SK-MEL-5 (cell line): ENCODE measurements around the gene BEND5. TPM values are rescaled to one million over a fixed set of nuclear protein-coding genes. Genes with fewer than 3 reads are reported as not detected.
A peak's percentile ranks its signal among the peaks of the same experiment; 100 is the strongest.

Experiments used
- DNase-seq: peaks from one replicate; pipeline ENCODE4 v3.0.0-alpha.2; 2016; ENCODE audit warnings: low read depth, low spot score
- in situ Hi-C: cut with HindIII; loops from 2 replicates; pipeline ENCODE4 v1.10.0; 2016; ENCODE audit warnings: low sequenced_read_pairs, high pct_unique_total_duplicates, low pct_unique_long_range_greater_than_20kb
- total RNA-seq: library from RNA; depleted of rRNA; stranded (reverse); fragments of >200 nt; shearing (Covaris generic); gene quantifications from 2 replicates; pipeline ENCODE4 v1.2.3, GENCODE V29; 2014

BEND5 gene
- total RNA-seq, 1 experiment from 2014 or later, result not detected

DNA sequence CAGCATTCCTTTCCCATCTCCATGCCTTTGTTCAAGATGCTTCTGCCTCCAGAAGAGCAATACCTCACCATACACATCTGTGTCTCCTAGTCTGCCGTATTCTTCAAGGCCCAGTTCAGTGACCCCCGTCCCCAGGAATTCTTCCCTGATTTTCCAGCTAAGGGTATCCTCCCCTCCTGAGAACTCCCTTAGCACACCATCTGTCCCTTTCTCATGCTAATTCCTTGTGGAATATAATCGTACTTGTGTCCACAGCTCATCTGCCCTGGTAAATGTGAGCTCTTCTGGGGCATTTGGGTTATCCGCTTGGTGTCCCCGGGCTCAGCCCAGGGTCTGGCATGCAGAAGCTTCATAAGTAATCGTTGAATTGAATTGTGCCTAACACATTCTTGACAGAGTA, 40.9 kb downstream of the BEND5 start:
- in situ Hi-C loops, result no loop called here
- DNase-seq, result no peak

GRCh38 chr1:48730164-48730910, 46.4 kb downstream of the BEND5 start:
- in situ Hi-C loops, result no loop called here

DNA sequence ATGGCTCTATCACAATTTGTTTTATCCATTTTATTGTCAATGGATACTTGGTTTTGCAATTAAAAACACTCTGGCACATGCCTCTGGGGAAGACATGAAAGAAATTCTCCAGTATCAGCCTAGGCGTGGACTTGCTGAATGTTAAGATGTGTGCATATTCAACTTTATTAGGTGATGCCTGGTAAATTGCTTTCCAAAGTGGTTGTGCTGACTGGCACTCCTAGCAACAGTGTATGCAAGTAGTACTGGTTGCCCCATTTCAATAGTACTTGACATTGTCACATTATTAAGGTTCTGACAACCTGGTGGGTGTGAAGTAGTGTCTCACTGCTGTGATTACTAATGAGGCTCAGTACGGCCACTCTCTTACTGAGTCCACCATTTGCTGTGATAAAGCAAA, 48.1 kb downstream of the BEND5 start:
- DNase-seq, result no peak
- in situ Hi-C loops, result no loop called here

More at GRCh38 chr1:48730164-48730910, 46.4 kb downstream of the BEND5 start:
- no peak for DNase-seq

DNA sequence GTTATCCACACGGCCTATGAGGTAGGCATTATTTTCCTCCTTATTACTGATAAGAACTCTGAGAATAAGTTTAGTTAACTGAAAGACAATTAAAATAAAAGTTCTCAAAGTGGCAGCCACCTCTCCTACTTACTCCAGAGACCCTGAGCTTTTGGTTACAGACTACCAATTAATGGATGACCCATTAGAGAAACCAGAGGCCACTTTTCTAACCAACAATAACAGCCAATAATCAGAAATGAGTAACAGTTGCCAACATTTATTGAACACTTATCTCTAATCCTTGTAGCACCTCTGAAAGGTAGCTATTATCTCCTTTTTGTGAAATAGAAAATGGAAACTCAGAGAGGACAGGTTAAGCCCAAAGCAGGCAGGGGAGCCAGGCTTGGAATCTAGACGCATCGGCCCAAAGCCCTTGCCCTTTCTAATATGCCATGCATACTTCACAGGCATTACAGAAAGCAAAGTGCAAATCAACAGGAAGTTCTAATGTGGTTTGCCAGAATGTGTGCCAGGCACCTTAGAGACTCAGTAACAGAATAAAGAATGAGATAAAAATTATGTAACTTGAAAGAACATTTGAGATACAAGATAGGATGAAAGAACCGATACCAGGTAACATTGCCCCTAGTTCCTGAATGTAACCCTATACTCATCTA, 50.0 kb downstream of the BEND5 start:
- no peak for DNase-seq
- in situ Hi-C loops, result no loop called here

GRCh38 chr1:48726139-48726538, 50.6 kb downstream of the BEND5 start:
- no peak for DNase-seq
- in situ Hi-C loops, result no loop called here

DNA sequence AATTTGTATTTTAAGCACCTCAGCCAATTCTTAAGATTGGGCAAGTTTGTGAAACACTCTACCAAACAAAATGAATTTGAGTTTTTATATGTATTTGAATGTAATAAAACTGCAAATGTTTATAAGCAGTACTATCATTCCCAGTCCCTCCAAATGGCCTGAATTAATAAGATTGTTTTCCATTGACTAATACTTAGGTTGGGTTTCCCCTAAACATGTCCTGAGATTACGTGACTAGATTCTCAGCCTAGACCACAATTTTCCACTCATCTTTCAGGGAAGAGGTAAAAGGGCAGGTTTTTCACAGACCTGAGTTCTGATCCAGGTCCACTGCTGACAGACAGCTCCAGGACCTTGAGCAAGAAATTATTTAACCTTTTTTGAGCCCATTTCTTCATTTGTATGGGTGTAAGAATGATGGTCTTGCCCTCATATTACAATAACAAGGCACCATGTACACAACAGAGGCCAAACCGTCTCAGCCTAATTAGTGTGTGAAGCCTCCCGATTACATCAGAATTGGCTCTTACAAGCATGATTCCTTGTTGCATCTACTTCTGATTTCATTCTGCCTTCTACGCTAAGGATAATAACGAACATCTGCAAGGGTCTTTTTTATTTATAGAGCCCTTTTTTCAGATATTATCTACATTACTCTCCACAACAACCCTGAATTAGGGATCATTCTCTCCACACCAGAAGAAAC, 51.2 kb downstream of the BEND5 start:
- in situ Hi-C loops, result no loop called here
- no peak for DNase-seq

GRCh38 chr1:48720929-48721328, 55.8 kb downstream of the BEND5 start:
- in situ Hi-C loops, result no loop called here
- DNase-seq, result no peak

GRCh38 chr1:48718705-48719104, 58.0 kb downstream of the BEND5 start:
- in situ Hi-C loops, result no loop called here
- no peak for DNase-seq

DNA sequence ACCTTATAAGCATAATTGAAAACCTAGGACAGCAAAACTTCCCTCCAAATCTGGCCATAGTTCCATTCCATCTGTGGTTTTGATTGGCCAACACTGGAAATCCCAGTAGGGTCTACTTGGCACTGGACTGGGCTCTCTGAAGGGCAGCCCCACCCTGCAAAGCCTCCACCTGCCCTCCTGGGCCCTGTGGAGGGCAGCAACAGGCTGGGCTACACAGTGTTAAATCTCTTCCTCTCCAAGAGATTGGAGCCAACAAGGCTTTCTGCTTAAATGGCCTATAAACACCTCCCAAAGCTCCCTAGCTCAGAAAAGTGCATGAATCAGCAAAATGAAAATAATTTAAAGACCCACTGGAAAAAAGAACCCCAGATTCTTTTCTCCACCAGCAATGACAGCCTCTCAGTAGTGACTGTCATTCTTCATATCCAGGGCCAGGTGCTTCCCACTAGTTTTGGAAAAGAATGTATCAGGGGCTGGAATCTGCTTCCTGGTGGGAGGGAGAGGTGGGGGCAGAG, 58.5 kb downstream of the BEND5 start:
- in situ Hi-C loops, result no loop called here
- DNase-seq, result no peak

GRCh38 chr1:48717082-48717481, 59.6 kb downstream of the BEND5 start:
- no peak for DNase-seq
- in situ Hi-C loops, result no loop called here

DNA sequence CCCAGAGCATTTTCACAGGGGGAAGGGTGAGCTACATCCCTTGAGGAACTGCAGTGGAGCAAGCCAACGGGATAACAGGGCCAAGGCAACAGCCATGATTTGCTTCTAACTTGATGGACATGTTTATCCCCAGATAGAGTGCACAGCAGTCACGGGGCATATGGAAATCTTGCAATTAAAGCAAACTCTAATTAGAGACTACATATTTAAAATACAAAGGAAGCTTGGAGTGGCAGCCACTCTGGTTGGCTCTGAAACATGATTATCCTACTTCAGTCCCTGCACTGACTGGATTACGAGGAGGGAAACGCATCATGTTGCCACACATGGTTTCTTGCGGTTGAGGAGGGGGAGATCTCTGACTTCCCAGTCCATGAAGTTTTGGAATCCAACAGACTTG, 60.8 kb downstream of the BEND5 start:
- DNase-seq, result no peak
- in situ Hi-C loops, result no loop called here

DNA sequence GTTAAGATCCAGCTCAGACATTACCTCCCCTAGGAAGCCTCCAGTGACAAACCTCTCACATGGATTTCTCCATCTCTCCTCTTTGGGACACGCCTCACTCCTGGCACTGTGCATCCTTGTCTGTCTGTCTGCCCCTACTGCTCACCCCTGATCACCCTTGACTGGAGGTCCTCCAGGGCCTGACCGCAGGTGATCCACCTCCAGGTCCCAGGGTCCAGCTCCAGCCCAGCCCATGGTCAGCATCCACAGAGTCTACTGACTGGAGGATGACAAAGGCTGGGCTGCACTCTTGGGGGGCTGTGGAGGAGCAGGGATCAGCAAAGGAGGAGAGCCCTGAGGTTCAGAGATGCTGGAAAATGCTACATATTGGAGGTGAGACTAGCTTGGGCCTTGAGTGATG, 65.8 kb downstream of the BEND5 start:
- DNase-seq, result no peak
- in situ Hi-C loops, result no loop called here

GRCh38 chr1:48710318-48710717, 66.4 kb downstream of the BEND5 start:
- in situ Hi-C loops, result no loop called here
- DNase-seq, result no peak

DNA sequence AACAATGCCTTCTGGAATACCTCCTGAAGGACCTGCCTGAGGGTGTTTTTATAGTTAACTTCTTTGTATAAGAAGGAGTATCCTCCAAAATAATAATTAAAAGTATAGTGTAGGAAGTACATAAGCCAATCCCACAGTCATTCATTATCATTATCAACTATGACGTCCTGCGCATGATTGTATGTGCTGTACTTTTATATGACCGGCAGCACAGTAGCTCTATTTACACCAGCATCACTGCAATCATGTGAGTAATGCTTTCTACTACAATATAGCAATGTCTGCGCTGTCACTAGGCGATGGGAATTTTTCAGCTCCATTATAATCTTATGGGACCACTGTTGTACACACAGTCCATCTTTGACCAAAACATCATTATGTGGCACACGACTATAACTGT, 72.0 kb downstream of the BEND5 start:
- in situ Hi-C loops, result no loop called here
- peak; percentile 55 for DNase-seq

- DNase-seq, result no peak
- in situ Hi-C loops, result no loop called here
Measured at GRCh38 chr1:48701445-48701844, 75.2 kb downstream of the BEND5 start.

DNA sequence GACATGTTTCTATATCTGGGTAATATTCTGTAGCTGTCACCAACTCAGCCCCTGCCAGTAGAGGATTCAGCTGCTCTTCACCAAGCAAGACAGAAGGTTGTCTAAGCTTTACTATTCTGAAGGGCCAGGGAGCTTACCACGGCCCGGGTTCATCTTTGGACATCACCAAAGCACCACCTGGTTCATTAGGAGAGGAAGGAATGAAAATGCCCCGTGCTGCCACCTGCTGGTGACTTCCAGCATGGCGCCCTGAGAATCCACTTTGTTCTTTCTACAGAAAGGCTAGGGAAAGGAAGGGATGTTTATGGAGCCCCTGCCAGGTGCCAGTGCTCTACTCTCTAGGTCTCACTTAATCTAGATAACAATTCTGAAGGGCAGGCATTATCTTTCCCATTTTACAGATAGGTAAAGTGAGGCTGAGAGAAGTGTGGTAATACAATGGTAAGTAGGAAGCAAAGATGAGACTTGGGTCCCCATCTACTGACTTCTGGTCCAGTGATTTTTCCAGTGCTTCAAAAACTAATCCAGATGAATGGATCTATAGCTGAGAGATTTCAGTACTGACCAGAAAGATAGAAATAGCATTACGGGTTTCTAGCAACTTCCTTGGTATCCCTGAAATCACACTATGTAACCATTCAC, 79.5 kb downstream of the BEND5 start:
- DNase-seq, result peak; percentile 58
- in situ Hi-C loops, result no loop called here

GRCh38 chr1:48695161-48695560, 81.5 kb downstream of the BEND5 start:
- DNase-seq, result no peak
- in situ Hi-C loops, result no loop called here

DNA sequence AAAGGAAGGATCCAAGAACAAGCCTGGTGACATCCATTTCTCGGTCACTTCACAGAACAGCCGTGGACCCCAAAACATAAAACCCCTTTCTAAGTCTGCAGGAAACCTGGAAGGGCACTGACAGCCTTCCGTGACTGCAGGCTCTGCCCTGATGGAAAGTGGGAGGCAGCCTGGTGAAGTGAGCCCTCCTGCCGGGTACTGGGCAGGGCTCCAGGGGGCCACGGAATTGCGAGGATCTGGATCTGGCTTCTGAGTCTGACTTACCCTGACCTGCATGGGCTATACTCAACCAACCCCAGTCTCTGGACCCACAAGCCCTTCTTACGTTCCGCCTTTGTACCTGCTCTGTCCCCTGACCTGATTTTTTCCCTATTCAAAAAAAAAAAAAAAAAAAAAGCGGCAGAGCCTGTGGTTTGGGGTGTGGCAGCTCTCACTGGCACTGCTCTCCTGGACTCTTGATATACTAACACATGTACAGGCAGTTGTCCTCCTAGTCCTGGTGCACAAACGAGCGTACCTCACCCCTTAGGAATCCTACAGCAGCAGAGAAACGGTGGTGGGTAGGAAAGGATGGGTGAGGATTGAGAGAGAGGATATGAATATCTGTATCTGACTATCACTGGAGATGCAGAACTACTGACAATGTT, 82.9 kb downstream of the BEND5 start:
- no peak for DNase-seq
- in situ Hi-C loops, result no loop called here
